ENCODE data around the gene NDUFS6.

DNA sequence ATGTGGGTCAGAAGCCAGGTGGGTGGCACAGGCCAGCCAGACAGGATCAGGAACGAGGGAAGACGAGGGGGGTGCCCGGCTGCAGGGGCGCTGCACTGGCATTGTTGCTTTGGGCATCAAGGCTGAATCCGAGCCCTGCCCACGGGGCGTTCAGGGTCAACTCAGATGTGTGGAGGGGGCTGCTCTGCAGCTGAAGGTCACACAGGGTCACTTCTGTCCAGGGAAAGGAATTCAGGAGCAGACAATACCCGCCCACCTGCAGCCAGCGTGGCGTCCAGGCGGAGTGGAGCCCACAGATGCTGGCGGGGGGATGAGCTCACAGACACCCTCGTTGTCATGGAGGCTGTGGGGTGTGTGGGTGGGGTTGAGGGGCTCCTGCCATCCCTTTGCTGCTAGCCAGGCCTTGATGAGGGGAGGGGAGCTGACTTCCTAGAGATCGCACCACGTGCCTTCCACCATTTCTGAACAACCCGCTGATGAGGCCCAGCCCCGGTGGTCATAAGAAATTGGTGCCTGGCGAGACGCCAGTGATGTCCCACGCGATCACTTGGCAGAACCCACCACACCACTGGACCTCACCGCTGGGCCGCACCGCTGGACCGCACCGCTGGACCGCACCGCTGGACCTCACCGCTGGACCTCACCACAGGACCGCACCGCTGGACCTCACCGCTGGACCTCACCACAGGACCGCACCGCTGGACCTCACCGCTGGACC is 32.8 kb upstream of the NDUFS6 start:
- no peak for TF ChIP-seq CTCF (IDR thresholded peaks at IDR 0.05; ENCODE audit: insufficient read depth, low read depth, low read length)
- no peak for TF ChIP-seq EZH2 (IDR thresholded peaks at IDR 0.05; ENCODE audit: insufficient read depth, low read length)

Measured in astrocyte (in vitro differentiated cells and primary cell).